Measurements from ENCODE around the gene PLCL2.

- TF ChIP-seq CTCF (IDR thresholded peaks at IDR 0.05; ENCODE audit: low read depth, low read length, missing input control) (no peak), YY1 (IDR thresholded peaks at IDR 0.05) (no peak), SP1 (IDR thresholded peaks at IDR 0.05) (no peak), GABPA (IDR thresholded peaks at IDR 0.05 in 1 of 2, conservative IDR thresholded peaks at IDR 0.05 in 1 of 2) (no peak), REST (IDR thresholded peaks at IDR 0.05) (no peak)
- TF ChIP-seq, protein P1, sequence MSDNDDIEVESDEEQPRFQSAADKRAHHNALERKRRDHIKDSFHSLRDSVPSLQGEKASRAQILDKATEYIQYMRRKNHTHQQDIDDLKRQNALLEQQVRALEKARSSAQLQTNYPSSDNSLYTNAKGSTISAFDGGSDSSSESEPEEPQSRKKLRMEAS (IDR thresholded peaks at IDR 0.05): no peak
These were observed 97.7 kb downstream of the PLCL2 start for GRCh38 chr3:16982460-16982859.
